Type B pancreatic cell (in vitro differentiated cells): ENCODE measurements around the gene SEC24B. TPM values are rescaled to one million over a fixed set of nuclear protein-coding genes. Genes with fewer than 3 reads are reported as not detected.

Experiments
- DNase-seq: peaks from one replicate; pipeline ENCODE4 v3.0.0; 2021; ENCODE audit warnings: mixed read lengths; ENCODE audit not compliant: unreplicated experiment; ENCODE audit errors: extremely low spot score
- H3K27ac Mint-ChIP-seq: 2 replicates; pipeline ENCODE4 v1.8.0; 2021; ENCODE audit warnings: mild to moderate bottlenecking, mixed read lengths
- H3K27me3 Mint-ChIP-seq: 2 replicates; pipeline ENCODE4 v1.8.0; 2021; ENCODE audit warnings: mixed read lengths
- H3K36me3 Mint-ChIP-seq: 2 replicates; pipeline ENCODE4 v1.8.0; 2021; ENCODE audit warnings: mixed read lengths
- H3K4me1 Mint-ChIP-seq: one replicate; pipeline ENCODE4 v1.8.0; 2021; ENCODE audit warnings: mixed read lengths; ENCODE audit not compliant: unreplicated experiment
- H3K4me3 Mint-ChIP-seq: 2 replicates; pipeline ENCODE4 v1.8.0; 2021; ENCODE audit warnings: mild to moderate bottlenecking, mixed read lengths
- H3K9me3 Mint-ChIP-seq: 2 replicates; pipeline ENCODE4 v1.8.0; 2021; ENCODE audit warnings: mixed read lengths
- CTCF ChIP-seq: fragments of 200-600 bp; sonication (generic); conservative IDR thresholded peaks from 2 replicates; pipeline ENCODE4 v1.5.0; 2021; ENCODE audit warnings: antibody characterized with exemption, mild to moderate bottlenecking
- total RNA-seq: library from RNA; stranded (reverse); gene quantifications from 2 replicates; pipeline ENCODE4 v1.2.1, GENCODE V29; 2021; ENCODE audit warnings: low replicate concordance

Gene SEC24B
- total RNA-seq, 1 donor from 2014 or later = 37.4 TPM

- H3K36me3 Mint-ChIP-seq = peaks cover 33% of the 10 kb centered on the region
- H3K27me3 Mint-ChIP-seq = no peaks in the 10 kb centered on the region
- no peak overlapping the region for H3K27ac Mint-ChIP-seq
- H3K9me3 Mint-ChIP-seq = no peaks in the 10 kb centered on the region
- H3K4me1 Mint-ChIP-seq = no peaks in the 10 kb centered on the region
- DNase-seq = no peak
- no peak overlapping the region for H3K4me3 Mint-ChIP-seq
- no peak for TF ChIP-seq CTCF
Measured at GRCh38 chr4:109462802-109463201, 29.2 kb downstream of the SEC24B start.

GRCh38 chr4:109465069-109465468, 31.5 kb downstream of the SEC24B start:
- H3K4me3 Mint-ChIP-seq = no peak overlapping the region
- H3K4me1 Mint-ChIP-seq = no peaks in the 10 kb centered on the region
- H3K27ac Mint-ChIP-seq = no peak overlapping the region
- H3K36me3 Mint-ChIP-seq = peaks cover 40% of the 10 kb centered on the region
- H3K9me3 Mint-ChIP-seq = no peaks in the 10 kb centered on the region
- no peak for DNase-seq
- TF ChIP-seq CTCF = no peak
- H3K27me3 Mint-ChIP-seq = no peaks in the 10 kb centered on the region

- DNase-seq = no peak
- no peaks in the 10 kb centered on the region for H3K27me3 Mint-ChIP-seq
- no peak overlapping the region for H3K4me3 Mint-ChIP-seq
- H3K27ac Mint-ChIP-seq = no peak overlapping the region
- peaks cover 32% of the 10 kb centered on the region for H3K36me3 Mint-ChIP-seq
- TF ChIP-seq CTCF = no peak
- H3K4me1 Mint-ChIP-seq = peaks cover 5% of the 10 kb centered on the region
- no peaks in the 10 kb centered on the region for H3K9me3 Mint-ChIP-seq
Measured at GRCh38 chr4:109469915-109470314, 36.3 kb downstream of the SEC24B start.

- no peak for DNase-seq
- H3K27me3 Mint-ChIP-seq = no peaks in the 10 kb centered on the region
- peaks cover 30% of the 10 kb centered on the region for H3K36me3 Mint-ChIP-seq
- H3K9me3 Mint-ChIP-seq = no peaks in the 10 kb centered on the region
- no peak overlapping the region for H3K27ac Mint-ChIP-seq
- H3K4me1 Mint-ChIP-seq = peaks cover 5% of the 10 kb centered on the region
- no peak overlapping the region for H3K4me3 Mint-ChIP-seq
- no peak for TF ChIP-seq CTCF
Measured at GRCh38 chr4:109472343-109472761, 38.7 kb downstream of the SEC24B start.

GRCh38 chr4:109473824-109474223, 40.2 kb downstream of the SEC24B start:
- no peaks in the 10 kb centered on the region for H3K9me3 Mint-ChIP-seq
- no peak overlapping the region for H3K4me3 Mint-ChIP-seq
- peak overlapping the region; percentile 45 for H3K27ac Mint-ChIP-seq
- H3K27me3 Mint-ChIP-seq = no peaks in the 10 kb centered on the region
- TF ChIP-seq CTCF = no peak
- H3K36me3 Mint-ChIP-seq = peaks cover 27% of the 10 kb centered on the region
- no peak for DNase-seq
- peaks cover 5% of the 10 kb centered on the region for H3K4me1 Mint-ChIP-seq

GRCh38 chr4:109486007-109486406, 52.4 kb downstream of the SEC24B start:
- Mint-ChIP-seq H3K27me3 (no peaks in the 10 kb centered on the region), H3K27ac (peak overlapping the region; percentile 1)

More at GRCh38 chr4:109486007-109486406, 52.4 kb downstream of the SEC24B start:
- peaks cover 40% of the 10 kb centered on the region for H3K36me3 Mint-ChIP-seq
- peaks cover 5% of the 10 kb centered on the region for H3K4me1 Mint-ChIP-seq
- no peak for DNase-seq
- TF ChIP-seq CTCF = no peak
- H3K9me3 Mint-ChIP-seq = no peaks in the 10 kb centered on the region
- no peak overlapping the region for H3K4me3 Mint-ChIP-seq
